Stimulated activated CD4-positive, alpha-beta T cell treated with anti-CD3 and anti-CD28 coated beads, TNF-alpha, amount 100 ng/mL, for 4 hours (primary cell): ENCODE data around the gene SGCD.

ENCODE experiments used
- DNase-seq, 3 experiments: peaks; one replicate each; pipeline ENCODE4 v3.0.0-alpha.2; 2020; ENCODE audit warnings: low read depth in 3 of 3

SGCD gene

GRCh38 chr5:156401804-156402203 is 74.8 kb downstream of the SGCD start:
- DNase-seq = no peak

DNA sequence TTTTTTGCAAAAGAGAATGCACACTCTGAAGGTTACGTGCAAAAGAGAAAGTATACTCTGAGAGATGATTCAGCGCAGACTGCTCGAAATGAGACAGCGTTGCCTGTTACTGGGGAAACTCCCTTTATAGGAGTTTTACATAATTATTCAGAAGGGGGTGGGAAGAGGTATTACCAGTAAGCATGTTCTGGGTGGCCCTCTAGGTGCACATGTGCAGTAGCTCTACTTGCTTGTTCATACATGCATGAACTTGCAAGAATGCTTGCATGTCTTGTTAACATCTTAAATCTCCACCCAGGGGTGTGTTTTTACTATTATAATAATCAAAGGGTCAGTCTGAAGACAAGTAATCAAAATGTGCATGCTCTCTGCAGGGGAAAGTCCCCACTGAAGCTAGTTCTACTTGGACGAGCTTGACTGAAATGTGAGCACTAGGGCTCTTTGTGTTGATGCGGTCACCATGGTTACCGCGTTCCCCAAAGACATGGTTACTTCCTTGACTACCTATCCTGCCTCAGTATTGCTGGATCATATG is 75.5 kb downstream of the SGCD start:
- DNase-seq = no peak

DNA sequence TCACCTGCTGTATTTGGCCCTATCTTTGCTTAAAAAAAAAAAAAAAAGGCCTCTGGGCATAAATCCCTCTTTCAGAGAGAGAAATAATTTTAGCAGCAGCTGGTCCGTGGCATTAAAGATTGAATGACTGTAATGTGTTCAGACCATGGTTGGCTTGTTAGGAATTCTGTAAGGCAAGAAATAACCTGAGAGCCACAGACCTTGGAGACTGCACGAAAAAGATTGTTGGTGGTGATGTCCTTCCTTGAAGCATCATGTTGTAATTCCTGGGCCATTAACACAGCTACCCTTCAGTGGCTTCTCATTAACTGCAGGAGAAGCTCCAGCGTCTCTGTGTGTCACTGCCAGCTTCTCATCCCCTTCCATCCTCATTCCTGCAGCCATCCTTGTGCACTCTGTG is 79.0 kb downstream of the SGCD start:
- no peak for DNase-seq

GRCh38 chr5:156407251-156407650 is 80.3 kb downstream of the SGCD start:
- DNase-seq = no peak

GRCh38 chr5:156409834-156410233 is 82.9 kb downstream of the SGCD start:
- DNase-seq = no peak

DNA sequence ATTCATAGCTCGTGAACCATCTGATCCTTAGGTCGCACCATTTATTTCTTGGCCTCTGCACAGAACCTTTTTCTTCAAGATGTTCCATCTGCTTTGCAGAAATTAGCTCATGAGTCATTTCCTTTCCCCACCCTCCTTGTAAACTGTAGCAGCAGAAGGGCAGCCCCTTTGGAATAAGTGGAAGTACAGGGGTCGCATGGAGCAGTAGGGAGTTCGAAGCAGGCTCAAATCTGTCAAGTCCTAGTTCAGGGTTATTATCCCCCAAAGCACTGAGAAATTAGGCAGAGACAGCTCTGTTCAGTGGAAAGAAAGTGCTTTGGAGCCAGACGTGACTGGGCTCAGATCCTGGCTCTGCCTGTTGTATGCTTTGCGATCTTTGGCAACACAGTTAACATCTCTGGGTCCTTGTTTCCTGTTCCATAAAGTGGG is 84.2 kb downstream of the SGCD start:
- DNase-seq = no peak

- no peak for DNase-seq
These were observed 85.0 kb downstream of the SGCD start for GRCh38 chr5:156411957-156412356.

- no peak for DNase-seq
These were observed 87.4 kb downstream of the SGCD start for GRCh38 chr5:156414391-156414790.

- DNase-seq = no peak
These were observed 92.7 kb downstream of the SGCD start for GRCh38 chr5:156419661-156420060.

DNA sequence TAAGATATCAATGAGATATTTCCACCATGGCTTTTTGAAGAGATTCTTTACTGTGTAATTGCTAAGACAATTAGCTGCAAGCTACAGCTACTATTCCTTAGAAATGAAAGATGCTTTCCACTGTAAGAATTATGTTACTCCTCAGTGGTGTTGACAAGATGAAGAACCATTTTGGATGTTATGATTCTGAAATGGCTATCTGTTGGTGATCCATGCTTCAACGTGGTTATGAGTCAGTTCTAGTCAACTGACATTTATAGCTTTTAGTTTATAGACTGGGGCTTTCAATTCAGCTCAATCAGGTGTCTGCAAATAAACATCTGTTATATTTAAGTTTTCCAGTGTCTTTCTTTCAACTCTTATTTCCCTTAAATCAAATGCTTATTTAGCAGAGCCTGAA is 93.7 kb downstream of the SGCD start:
- DNase-seq = no peak

GRCh38 chr5:156421798-156422197 is 94.8 kb downstream of the SGCD start:
- no peak for DNase-seq

DNA sequence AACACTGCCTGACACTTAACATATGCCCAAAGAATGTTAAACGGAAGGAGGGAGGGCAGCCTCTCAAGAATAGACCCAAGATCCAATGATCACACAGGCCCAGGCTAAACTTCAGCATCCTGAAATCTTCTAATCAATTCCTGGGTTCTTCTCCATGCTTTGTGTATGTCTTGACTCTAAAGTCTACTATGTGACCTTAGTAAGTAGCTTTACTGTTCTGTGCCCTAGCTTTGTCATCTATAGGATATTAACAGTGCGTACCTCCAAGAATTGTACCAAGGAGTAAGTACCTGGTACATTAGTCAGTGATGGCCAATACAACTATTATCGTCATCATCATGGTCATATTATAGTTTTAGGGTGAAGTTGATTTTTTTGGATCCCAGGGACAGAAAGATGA is 96.6 kb downstream of the SGCD start:
- DNase-seq = no peak

DNA sequence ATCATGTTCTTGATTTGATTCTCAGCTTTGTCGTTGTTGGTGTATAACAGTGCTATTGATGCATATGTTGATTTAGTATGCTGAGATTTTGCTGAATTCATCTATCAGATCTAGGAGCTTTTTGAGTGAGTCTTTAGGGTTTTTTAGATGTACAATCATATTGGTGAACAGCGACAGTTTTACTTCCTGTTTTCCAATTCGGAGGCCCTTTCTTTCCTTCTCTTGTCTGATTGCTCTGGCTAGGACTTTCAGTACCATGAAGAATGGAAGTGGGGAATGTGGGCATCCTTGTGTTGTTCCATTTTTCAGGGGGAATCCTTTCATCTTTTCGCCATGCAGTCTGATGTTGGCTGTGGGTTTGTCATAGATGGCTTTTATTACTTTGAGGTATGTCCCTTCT is 100.4 kb downstream of the SGCD start:
- no peak for DNase-seq

GRCh38 chr5:156431956-156432829 is 105.2 kb downstream of the SGCD start:
- no peak for DNase-seq

GRCh38 chr5:156432830-156433105 is 105.8 kb downstream of the SGCD start:
- no peak for DNase-seq

DNA sequence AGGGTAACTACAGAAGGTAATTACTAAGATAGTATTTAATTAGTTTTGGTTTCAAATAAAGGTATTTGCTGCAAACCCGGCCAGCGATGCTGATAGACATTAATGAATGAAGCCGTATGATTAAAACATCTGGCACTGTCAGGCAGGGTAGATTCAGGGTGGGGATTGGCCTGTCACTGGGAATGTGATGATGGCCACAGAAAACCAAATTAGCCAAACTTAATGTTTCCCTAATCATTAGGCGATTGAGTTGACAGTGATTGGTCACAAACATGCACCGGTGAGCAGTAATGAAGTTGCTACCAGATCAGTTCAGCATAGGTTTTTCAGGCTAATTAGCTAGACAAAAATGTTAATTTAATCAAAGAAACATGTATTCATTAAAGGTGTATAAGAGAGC is 107.5 kb downstream of the SGCD start:
- DNase-seq = no peak

- no peak for DNase-seq
These were observed 108.1 kb downstream of the SGCD start for GRCh38 chr5:156435101-156435500.

DNA sequence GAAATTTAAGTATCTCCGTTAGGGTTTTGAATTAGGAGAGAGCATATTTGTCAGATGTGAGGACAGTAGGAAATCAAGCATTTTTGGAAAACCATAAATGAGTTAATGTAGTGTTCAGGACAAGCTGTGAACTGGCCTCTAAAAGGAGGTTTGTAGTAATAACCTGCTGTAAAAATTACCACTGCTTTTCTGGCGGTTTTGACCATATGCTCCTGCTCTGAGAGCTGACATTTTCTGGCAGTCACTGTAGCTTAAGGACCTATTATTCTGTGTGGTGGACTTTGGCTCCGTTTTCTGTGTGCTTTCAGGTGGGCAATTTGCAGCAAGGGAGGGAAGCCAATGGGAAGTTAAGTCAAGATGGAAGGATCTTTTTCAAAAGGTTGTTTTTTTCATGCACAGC is 111.1 kb downstream of the SGCD start:
- DNase-seq = no peak

DNA sequence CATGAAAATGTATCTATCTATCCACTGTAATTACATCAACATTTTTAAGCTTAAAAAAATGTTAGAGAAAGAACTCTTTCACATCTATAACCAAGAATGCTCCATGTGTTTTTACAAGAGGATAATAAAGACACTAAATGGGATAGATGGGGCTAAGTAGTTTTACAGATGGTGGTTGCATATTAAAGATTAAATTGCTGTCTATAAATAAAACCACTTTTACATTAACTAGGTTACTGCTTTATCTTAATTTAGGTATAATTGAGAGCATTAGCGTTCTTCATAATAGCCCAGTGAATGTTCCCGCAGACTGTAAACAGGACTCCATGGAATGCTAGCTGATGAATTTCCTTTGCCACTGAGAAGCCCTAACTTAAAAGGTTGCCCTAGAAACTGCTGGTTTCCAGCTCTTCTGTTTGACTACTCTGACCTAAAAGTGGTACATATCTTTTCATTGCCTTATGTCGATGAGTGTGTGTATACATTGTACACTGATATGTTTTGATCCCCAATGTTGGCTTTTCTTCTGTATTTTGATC is 117.9 kb downstream of the SGCD start:
- no peak for DNase-seq

DNA sequence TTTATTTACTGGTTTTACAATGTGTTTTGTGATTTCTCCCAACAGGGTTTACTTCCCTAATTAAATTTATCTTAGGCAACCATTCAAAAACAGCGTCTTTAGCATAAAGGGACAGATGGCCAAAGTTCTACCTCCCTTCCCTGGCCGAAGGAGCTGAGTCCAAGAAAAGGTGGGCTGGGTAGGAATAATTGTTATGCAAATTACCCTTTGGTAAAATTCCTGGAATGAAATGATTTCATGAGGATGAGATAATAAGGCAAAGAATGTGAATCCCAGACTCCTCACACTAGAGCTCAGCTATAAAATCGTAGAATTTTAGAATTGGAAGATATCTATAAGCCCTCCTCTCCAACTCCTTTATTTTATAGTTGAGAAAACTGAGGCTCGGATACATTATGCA is 119.6 kb downstream of the SGCD start:
- no peak for DNase-seq

GRCh38 chr5:156450778-156451177 is 123.8 kb downstream of the SGCD start:
- DNase-seq = no peak

DNA sequence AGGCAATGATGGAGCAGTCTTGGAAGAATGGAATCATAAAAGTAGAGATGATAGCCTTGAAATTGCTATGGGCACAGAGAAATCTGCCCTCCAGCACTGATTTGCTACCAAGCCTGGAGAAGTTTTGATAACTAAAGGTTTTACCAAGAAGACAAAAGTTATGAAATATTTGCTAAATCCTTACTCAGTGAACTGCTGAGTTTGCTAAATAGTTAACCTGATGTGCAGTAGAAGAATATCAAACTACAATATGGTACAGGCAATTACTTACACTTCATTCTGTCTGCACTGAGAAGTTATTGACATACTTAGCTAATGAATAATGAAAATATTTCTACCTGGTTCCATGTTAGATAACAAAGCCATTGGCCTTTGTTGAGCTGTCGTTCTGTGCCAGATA is 124.5 kb downstream of the SGCD start:
- DNase-seq = no peak

DNA sequence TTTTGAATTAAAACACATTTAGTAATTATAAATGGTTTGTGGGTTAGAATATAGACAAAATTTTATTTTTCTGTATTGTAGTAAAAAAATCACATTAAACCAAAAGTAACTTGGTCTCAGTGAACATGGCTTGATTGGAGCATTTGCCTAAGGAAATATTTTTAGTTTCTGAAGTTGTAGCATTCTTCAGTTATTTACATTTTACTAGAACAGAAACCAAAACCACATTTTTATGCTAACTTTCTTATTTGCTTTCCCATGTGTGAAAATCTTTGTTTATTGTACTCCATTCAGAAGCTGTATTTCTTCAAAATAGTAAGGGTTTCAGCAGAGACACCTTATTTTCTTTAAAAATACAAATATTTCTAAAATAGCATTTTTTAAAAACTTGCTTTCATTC is 129.9 kb downstream of the SGCD start:
- no peak for DNase-seq
